A549 (cell line): ENCODE data around the gene GRK6. TPM values are rescaled to one million over a fixed set of nuclear protein-coding genes. Genes with fewer than 3 reads are reported as not detected.

Experiments used
- ATAC-seq, 2 experiments: fragments of 200-7000 bp in 1 of 2; fragments of >200 bp in 1 of 2; cut with Nextera tagmentation in 1 of 2; cut with Tn5 transposase in 1 of 2; 3 replicates each; pipeline versions ENCODE4 v1.8.0 to v1.9.1; 2018 to 2020; ENCODE audit warnings: mild to moderate bottlenecking in 1 of 2, moderate library complexity in 1 of 2
- CTCF ChIA-PET: fragments of 300-600 bp; sonication (Branson Sonifier 250); formaldehyde crosslinking; extraction: SDS; loops from one replicate; lab custom pipeline; 2021; ENCODE audit warnings: antibody characterized with exemption, inconsistent platforms; lab: Yijun Ruan, JAX
- POLR2A ChIA-PET: fragments of 350-600 bp; formaldehyde crosslinking; extraction: SDS; loops from one replicate; lab custom pipeline; 2021; ENCODE audit warnings: antibody characterized with exemption, inconsistent platforms; lab: Yijun Ruan, JAX
- DNase-seq, 2 experiments: peaks; one replicate each; pipeline versions ENCODE4 v3.0.0 to v3.0.0-alpha.2; 2011 to 2016; ENCODE audit warnings: low read depth in 1 of 2, low spot score in 1 of 2
- FAIRE-seq: peaks from 2 replicates; lab custom pipeline; 2011; peaks lifted over from hg19 to GRCh38; lab: Jason Lieb, UNC
- H3K27ac ChIP-seq, 2 experiments: fragments of >200 bp; sonication (Bioruptor Twin); formaldehyde crosslinking; 3 replicates each; pipeline ENCODE4 v1.5.1; 2016 to 2017
- H3K4me1 ChIP-seq: fragments of >200 bp; sonication (Bioruptor Twin); formaldehyde crosslinking; 3 replicates; pipeline ENCODE4 v1.6.1; 2016
- H3K4me2 ChIP-seq: fragments of >200 bp; sonication (Bioruptor Twin); formaldehyde crosslinking; 3 replicates; pipeline ENCODE4 v1.6.1; 2016
- H3K4me3 ChIP-seq: fragments of >200 bp; sonication (Bioruptor Twin); formaldehyde crosslinking; 3 replicates; pipeline ENCODE4 v1.5.1; 2016
- H3K9me3 ChIP-seq: fragments of >200 bp; sonication (Bioruptor Twin); formaldehyde crosslinking; 3 replicates; pipeline ENCODE4 v1.6.1; 2016
- ATOH8 ChIP-seq: fragments of 250-450 bp; sonication (Bioruptor Pico); IDR thresholded peaks from 2 replicates; pipeline ENCODE4 v1.5.0; 2020; ENCODE audit warnings: low read depth, mild to moderate bottlenecking, moderate library complexity
- BHLHE40 ChIP-seq: IDR thresholded peaks from 2 replicates; pipeline ENCODE4 v1.6.1; 2012; ENCODE audit warnings: low read depth, low read length, inconsistent platforms
- CBX2 ChIP-seq: fragments of 200-600 bp; sonication (generic); IDR thresholded peaks from 2 replicates; pipeline ENCODE4 v1.6.1; 2016; ENCODE audit warnings: low read depth, mild to moderate bottlenecking, borderline replicate concordance
- CHD4 ChIP-seq: fragments of 200-600 bp; sonication (generic); IDR thresholded peaks from 2 replicates; pipeline ENCODE4 v1.6.1; 2016; ENCODE audit warnings: antibody characterized with exemption, mild to moderate bottlenecking, borderline replicate concordance
- E2F6 ChIP-seq: IDR thresholded peaks from 2 replicates; pipeline ENCODE4 v1.6.1; 2012; ENCODE audit warnings: low read depth, borderline replicate concordance
- EP300 ChIP-seq, 2 experiments: fragments of >200 bp; sonication (Bioruptor Twin); formaldehyde crosslinking; IDR thresholded peaks; 2 replicates in 1 of 2; 3 replicates in 1 of 2; pipeline ENCODE4 v1.6.1; 2016 to 2017
- FOXS1 ChIP-seq: fragments of 250-450 bp; sonication (Bioruptor Pico); IDR thresholded peaks from 2 replicates; pipeline ENCODE4 v1.5.0; 2020; ENCODE audit warnings: mild to moderate bottlenecking, moderate library complexity
- HOXA7 ChIP-seq: fragments of 250-450 bp; sonication (Bioruptor Pico); IDR thresholded peaks from 2 replicates; pipeline ENCODE4 v1.5.0; 2020; ENCODE audit warnings: mild to moderate bottlenecking, moderate library complexity
- JUN ChIP-seq, 2 experiments: fragments of >200 bp; sonication (Bioruptor Twin); formaldehyde crosslinking; IDR thresholded peaks; 2 replicates in 1 of 2; 3 replicates in 1 of 2; pipeline ENCODE4 v1.6.1; 2016 to 2017
- JUNB ChIP-seq: fragments of >200 bp; sonication (Bioruptor Twin); formaldehyde crosslinking; IDR thresholded peaks from 2 replicates; pipeline ENCODE4 v1.6.1; 2016
- KDM5A ChIP-seq: fragments of 200-600 bp; sonication (generic); IDR thresholded peaks from 2 replicates; pipeline ENCODE4 v1.6.1; 2016; ENCODE audit warnings: antibody characterized with exemption, mild to moderate bottlenecking
- MAFK ChIP-seq: fragments of 450-650 bp; IDR thresholded peaks from 2 replicates; pipeline ENCODE4 v1.6.1; 2014; ENCODE audit not compliant: partially characterized antibody
- MAX ChIP-seq: IDR thresholded peaks from 2 replicates; pipeline ENCODE4 v1.6.1; 2012
- MYC ChIP-seq: IDR thresholded peaks from 2 replicates; pipeline ENCODE4 v1.6.1; 2012; ENCODE audit warnings: mild to moderate bottlenecking, inconsistent platforms, low read length, improper control_type of control experiment, borderline replicate concordance
- NPAS2 ChIP-seq: fragments of 250-450 bp; sonication (Bioruptor Pico); IDR thresholded peaks from 2 replicates; pipeline ENCODE4 v1.8.0; 2022; ENCODE audit warnings: mild to moderate bottlenecking, moderate library complexity, borderline replicate concordance
- POLR2A ChIP-seq: IDR thresholded peaks from 2 replicates; pipeline ENCODE4 v1.6.1; 2012; ENCODE audit warnings: mild to moderate bottlenecking, low read length
- RFX5 ChIP-seq: fragments of 450-650 bp; IDR thresholded peaks from 2 replicates; pipeline ENCODE4 v1.7.1; 2014; ENCODE audit warnings: antibody characterized with exemption, mild to moderate bottlenecking, moderate library complexity
- RNF2 ChIP-seq: fragments of 200-600 bp; sonication (generic); IDR thresholded peaks from 2 replicates; pipeline ENCODE4 v1.6.1; 2016; ENCODE audit warnings: low read depth, mild to moderate bottlenecking, antibody characterized with exemption, moderate library complexity, borderline replicate concordance
- WGBS: methylation state at CpG from one replicate; pipeline ENCODE4 v1.1.6; 2017; ENCODE audit errors: missing lambda C conversion rate; 5-methylcytosine and 5-hydroxymethylcytosine counted together
- polyA plus RNA-seq, 4 experiments: library from polyadenylated mRNA; depleted of rRNA in 3 of 4; stranded (reverse); fragments of >200 nt; fragmentation: RNase III in 1 of 4; extraction: RNeasy Plus Mini Kit Qiagen cat#74134 plus additional on column Dnase treatment in 1 of 4; gene quantifications; 2 replicates in 3 of 4; 3 replicates in 1 of 4; pipeline ENCODE4 v1.2.3, GENCODE V29; 2011 to 2017
- TF ChIP-seq, protein P1 (sequence below): fragments of 250-450 bp; sonication (Bioruptor Pico); IDR thresholded peaks from 2 replicates; pipeline ENCODE4 v1.5.0; 2021; ENCODE audit warnings: mild to moderate bottlenecking, moderate library complexity, borderline replicate concordance
- TF ChIP-seq, protein P2 (sequence below): fragments of >200 bp; sonication (Bioruptor Twin); formaldehyde crosslinking; IDR thresholded peaks from 2 replicates; pipeline ENCODE4 v1.6.1; 2016

The GRK6 gene
- polyA plus RNA-seq, 2 of the 4 experiments (the other 2 are of a cell fraction): 20.1 to 28.8 TPM

GRCh38 chr5:177446200-177447065, 20.0 kb downstream of the GRK6 start, which contains the start of gene PRR7 (continued):
- TF ChIP-seq HOXA7 (CRISPR knock-in tag) (no peak), JUNB (no peak), BHLHE40 (no peak), RFX5 (no peak), CBX2 (no peak)
- TF ChIP-seq, protein P1, sequence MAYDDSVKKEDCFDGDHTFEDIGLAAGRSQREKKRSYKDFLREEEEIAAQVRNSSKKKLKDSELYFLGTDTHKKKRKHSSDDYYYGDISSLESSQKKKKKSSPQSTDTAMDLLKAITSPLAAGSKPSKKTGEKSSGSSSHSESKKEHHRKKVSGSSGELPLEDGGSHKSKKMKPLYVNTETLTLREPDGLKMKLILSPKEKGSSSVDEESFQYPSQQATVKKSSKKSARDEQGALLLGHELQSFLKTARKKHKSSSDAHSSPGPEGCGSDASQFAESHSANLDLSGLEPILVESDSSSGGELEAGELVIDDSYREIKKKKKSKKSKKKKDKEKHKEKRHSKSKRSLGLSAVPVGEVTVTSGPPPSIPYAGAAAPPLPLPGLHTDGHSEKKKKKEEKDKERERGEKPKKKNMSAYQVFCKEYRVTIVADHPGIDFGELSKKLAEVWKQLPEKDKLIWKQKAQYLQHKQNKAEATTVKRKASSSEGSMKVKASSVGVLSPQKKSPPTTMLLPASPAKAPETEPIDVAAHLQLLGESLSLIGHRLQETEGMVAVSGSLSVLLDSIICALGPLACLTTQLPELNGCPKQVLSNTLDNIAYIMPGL: no peak

DNA sequence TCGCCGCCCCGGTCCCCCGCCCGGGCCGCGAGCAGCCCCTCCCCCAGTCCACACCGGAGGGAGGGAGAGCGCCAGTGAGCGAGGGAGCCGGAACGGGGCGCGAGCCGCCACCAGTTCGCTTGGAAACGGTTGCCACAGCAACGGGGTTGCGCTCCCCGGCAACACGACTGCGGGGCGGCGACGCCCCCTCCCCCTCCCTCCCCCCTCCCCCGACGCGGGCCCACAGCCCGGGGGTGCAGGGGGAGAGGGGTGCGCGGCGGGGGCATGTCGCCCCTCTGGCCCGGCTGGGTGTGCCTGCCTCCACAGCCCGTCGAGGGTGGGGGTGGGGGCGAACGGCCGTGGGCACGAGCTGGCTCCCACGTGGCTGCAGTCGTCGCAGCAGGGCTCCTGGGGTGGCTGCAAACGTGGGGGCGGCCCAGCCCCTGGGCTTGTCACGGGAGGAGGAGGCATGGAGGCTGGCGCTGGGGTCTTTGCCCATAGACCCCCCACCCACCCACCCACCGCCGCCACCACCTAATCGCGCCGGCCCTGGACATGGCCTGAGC, 20.7 kb downstream of the GRK6 start:
- H3K9me3 ChIP-seq: no peaks in the 10 kb centered on the region
- TF ChIP-seq EP300 (IDR thresholded peaks at IDR 0.05) (no peak), JUN (IDR thresholded peaks at IDR 0.05) (peak in 1 of 2 experiments; percentile 22; a peak in 2 of 5 replicates), KDM5A (no peak), CHD4 (no peak), E2F6 (0 out of 2 replicates have a peak, but pooled peaks have one; percentile 40)
- H3K4me2 ChIP-seq: peak overlapping the region; percentile 96
- POLR2A ChIA-PET: interaction anchor here (1.1 to 3.5 kb wide), 7 partner anchors 9 to 57 kb away, joined by 3 to 41 read pairs (median 9); partner anchors contain the start of genes GRK6 and PDLIM7
- CTCF ChIA-PET: interaction anchor here (1.0 to 25.5 kb wide), 9 partner anchors 6 to 334 kb away, joined by 4 to 871 read pairs (median 15); partner anchors contain the start of genes F12, GRK6, PDLIM7 and PFN3
- DNase-seq: peak; percentile 64 to 77
- H3K27ac ChIP-seq: peak overlapping the region; percentile 95 to 98
- FAIRE-seq: no peak
- peak; percentile 45 for ATAC-seq
- peaks cover 21% of the 10 kb centered on the region for H3K4me1 ChIP-seq
- 4% methylated on average over 7 of the region's 52 CpGs for WGBS
- H3K4me3 ChIP-seq: peak overlapping the region; percentile 86

GRCh38 chr5:177447611-177448243, 21.3 kb downstream of the GRK6 start:
- H3K4me1 ChIP-seq: peaks cover 21% of the 10 kb centered on the region
- CTCF ChIA-PET: interaction anchor here (0.7 to 25.5 kb wide), 14 partner anchors 5 to 334 kb away, joined by 3 to 871 read pairs (median 10); partner anchors contain the start of genes F12, GRK6, PDLIM7 and PFN3
- under 1% methylated on average over 20 of the region's 23 CpGs for WGBS
- TF ChIP-seq MYC: peak; percentile 90; the same call in 1 of the 2 replicates
- peak; percentile 56; the same call in 1 of the 2 replicates for TF ChIP-seq ATOH8
- peak; percentile 79 for TF ChIP-seq E2F6
- TF ChIP-seq MAX: peak; percentile 89
- peak; percentile 36; the same call in 1 of the 2 replicates for TF ChIP-seq JUNB
- TF ChIP-seq RNF2: no peak
- peak; percentile 97 for TF ChIP-seq MAFK
- TF ChIP-seq, protein P1: no peak
- TF ChIP-seq POLR2A: peak; percentile 64
- peak in 1 of 2 experiments; percentile 57; a peak in 1 of 5 replicates for TF ChIP-seq JUN (IDR thresholded peaks at IDR 0.05)
- TF ChIP-seq EP300 (IDR thresholded peaks at IDR 0.05): no peak; a peak in 1 of 5 replicates
- peak; percentile 62 for TF ChIP-seq BHLHE40
- TF ChIP-seq FOXS1 (CRISPR knock-in tag): no peak
- TF ChIP-seq, protein P2, sequence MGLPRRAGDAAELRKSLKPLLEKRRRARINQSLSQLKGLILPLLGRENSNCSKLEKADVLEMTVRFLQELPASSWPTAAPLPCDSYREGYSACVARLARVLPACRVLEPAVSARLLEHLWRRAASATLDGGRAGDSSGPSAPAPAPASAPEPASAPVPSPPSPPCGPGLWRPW: no peak
- no peak for TF ChIP-seq NPAS2 (CRISPR knock-in tag)

More at GRCh38 chr5:177447611-177448243, 21.3 kb downstream of the GRK6 start:
- peak; percentile 84 to 88 for DNase-seq
- ATAC-seq: peak; percentile 58 to 77
- H3K27ac ChIP-seq: peak overlapping the region; percentile 95 to 98
- peak overlapping the region; percentile 86 for H3K4me3 ChIP-seq
- no peaks in the 10 kb centered on the region for H3K9me3 ChIP-seq
- peak overlapping the region; percentile 96 for H3K4me2 ChIP-seq
- POLR2A ChIA-PET: interaction anchor here (1.1 to 3.5 kb wide), 7 partner anchors 9 to 57 kb away, joined by 3 to 41 read pairs (median 9); partner anchors contain the start of genes GRK6 and PDLIM7
- no peak for FAIRE-seq
